Mucosa of descending colon (tissue), 3 donors: Measurements from ENCODE around the gene PAK4. TPM values are rescaled to one million over a fixed set of nuclear protein-coding genes. Genes with fewer than 3 reads are reported as not detected.
A peak's percentile ranks its signal among the peaks of the same experiment; 100 is the strongest.

Experiments
- ATAC-seq: fragments of 200-7000 bp; cut with Tn5 transposase; one replicate; pipeline ENCODE4 v1.9.1; 2020; ENCODE audit warnings: mild to moderate bottlenecking, moderate library complexity
- DNase-seq, 3 donors: peaks; one replicate each; pipeline ENCODE4 v3.0.0-alpha.2; 2020
- H3K36me3 ChIP-seq: fragments of 200-600 bp; one replicate; pipeline ENCODE4 v1.8.0; 2021; ENCODE audit warnings: low read depth, mild to moderate bottlenecking
- H3K4me1 ChIP-seq: fragments of 200-600 bp; one replicate; pipeline ENCODE4 v1.8.0; 2021; ENCODE audit warnings: low read depth, mild to moderate bottlenecking
- H3K4me3 ChIP-seq: fragments of 200-600 bp; one replicate; pipeline ENCODE4 v1.8.0; 2021; ENCODE audit warnings: mild to moderate bottlenecking
- H3K9me3 ChIP-seq: fragments of 200-600 bp; one replicate; pipeline ENCODE4 v1.8.0; 2021; ENCODE audit warnings: mild to moderate bottlenecking
- intact Hi-C, 2 donors: fragments of 100-400 bp; cut with DNase I in 1 of 2; cut with micrococcal nuclease in 1 of 2; formaldehyde crosslinking; loops; one replicate each; pipeline versions ENCODE4 v1.11.0 to v1.11.1; 2022; cut with DNase I, micrococcal nuclease
- total RNA-seq, 3 donors: library from RNA; stranded (reverse); fragmentation: NEBNext Ultra II Directional in 2 of 3; extraction: Animal tissue kit (Norgen Biotek cat#: 25700) in 2 of 3; gene quantifications; one replicate each; pipeline versions ENCODE4 v1.2.1 to v1.2.4, GENCODE V29; 2021 to 2023
- TF ChIP-seq, protein P1 (sequence below): fragments of 200-600 bp; IDR thresholded peaks from one replicate; pipeline ENCODE4 v1.8.0; 2022; ENCODE audit warnings: antibody characterized with exemption, mild to moderate bottlenecking
- donor health status: DM: no; HTN: no; CAD: no; lungs with moderate emphysema.
- donor health status: DM: no; HTN: no; CAD: no.
- donor health status: DM: no; HTN: yes; CAD: no.

Gene PAK4
- total RNA-seq, 3 donors from 2014 or later: 54.4 to 116 (median 76.5) TPM

DNA sequence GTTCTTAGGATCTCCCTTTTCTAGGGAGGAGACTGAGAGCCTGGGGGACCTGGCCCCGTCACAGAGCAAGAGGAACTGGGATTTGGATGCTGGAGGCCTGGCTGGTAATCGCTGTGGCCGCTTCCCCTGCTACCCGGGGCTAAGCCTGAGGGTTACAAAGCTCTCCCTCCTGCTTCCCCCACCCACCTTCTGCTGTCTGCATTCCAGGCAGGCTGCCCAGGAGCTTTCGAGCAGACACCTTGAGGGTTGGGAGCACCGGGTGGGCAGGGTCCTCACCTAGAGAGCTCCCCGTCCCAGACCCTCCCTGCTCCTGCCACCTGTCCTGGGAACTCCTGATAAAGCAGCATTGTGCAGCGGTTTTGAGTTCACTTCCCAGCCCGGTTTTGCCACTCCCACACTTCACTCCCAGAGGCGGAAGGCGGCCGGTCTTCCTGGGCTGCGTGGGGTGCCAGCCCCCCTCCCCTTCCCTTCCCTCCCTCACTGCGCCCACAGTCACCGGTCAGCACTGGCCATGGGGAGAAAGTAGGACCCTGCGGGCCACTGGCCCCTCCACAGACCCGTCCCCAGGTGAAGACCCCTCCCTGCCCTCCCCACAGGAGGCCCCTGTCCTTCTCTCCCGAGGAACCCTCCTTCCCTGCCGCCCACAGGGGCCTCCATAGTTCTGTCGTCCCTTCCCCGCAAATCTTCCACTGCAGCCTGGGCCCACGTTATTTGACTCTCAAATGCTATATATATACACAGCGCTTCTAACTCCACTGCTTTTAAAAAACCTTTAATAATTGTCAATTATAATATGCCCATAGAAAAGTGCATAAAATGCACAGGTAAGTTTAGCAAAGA lies 8.1 kb downstream of the PAK4 start:
- Histone ChIP-seq H3K9me3 (no peaks in the 10 kb centered on the region), H3K4me1 (peaks cover 47% of the 10 kb centered on the region), H3K36me3 (no peaks in the 10 kb centered on the region), H3K4me3 (no peak overlapping the region)
- TF ChIP-seq, protein P1, sequence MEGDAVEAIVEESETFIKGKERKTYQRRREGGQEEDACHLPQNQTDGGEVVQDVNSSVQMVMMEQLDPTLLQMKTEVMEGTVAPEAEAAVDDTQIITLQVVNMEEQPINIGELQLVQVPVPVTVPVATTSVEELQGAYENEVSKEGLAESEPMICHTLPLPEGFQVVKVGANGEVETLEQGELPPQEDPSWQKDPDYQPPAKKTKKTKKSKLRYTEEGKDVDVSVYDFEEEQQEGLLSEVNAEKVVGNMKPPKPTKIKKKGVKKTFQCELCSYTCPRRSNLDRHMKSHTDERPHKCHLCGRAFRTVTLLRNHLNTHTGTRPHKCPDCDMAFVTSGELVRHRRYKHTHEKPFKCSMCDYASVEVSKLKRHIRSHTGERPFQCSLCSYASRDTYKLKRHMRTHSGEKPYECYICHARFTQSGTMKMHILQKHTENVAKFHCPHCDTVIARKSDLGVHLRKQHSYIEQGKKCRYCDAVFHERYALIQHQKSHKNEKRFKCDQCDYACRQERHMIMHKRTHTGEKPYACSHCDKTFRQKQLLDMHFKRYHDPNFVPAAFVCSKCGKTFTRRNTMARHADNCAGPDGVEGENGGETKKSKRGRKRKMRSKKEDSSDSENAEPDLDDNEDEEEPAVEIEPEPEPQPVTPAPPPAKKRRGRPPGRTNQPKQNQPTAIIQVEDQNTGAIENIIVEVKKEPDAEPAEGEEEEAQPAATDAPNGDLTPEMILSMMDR: no peak
- ATAC-seq (peak; percentile 65), DNase-seq (peak in 1 of 3 donors; percentile 61)
- intact Hi-C loops: no loop called here

DNA sequence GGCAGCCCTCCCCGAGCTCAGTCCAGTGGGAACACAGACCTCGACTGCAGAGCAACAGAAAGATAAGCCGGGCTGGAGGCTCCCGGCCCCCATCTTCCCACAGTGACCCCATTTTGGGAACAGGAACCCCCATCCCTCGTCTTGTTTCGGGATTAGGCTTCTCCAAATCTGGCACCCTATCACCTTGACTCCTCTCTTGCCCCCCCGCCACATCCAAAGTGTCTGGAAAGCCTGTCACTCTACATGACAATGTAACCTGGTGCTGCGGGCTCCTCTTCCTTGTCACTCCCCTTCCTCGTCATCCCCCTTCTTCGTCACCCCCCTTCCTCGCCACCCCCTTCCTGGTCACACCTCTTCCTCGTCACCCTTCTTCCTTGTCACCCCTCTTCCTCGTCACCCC lies 10.1 kb downstream of the PAK4 start:
- intact Hi-C loops: no loop called here
- Histone ChIP-seq H3K4me1 (peaks cover 44% of the 10 kb centered on the region), H3K9me3 (no peaks in the 10 kb centered on the region), H3K36me3 (no peaks in the 10 kb centered on the region), H3K4me3 (no peak overlapping the region)
- DNase-seq: no peak
- TF ChIP-seq, protein P1: no peak
- ATAC-seq: no peak

DNA sequence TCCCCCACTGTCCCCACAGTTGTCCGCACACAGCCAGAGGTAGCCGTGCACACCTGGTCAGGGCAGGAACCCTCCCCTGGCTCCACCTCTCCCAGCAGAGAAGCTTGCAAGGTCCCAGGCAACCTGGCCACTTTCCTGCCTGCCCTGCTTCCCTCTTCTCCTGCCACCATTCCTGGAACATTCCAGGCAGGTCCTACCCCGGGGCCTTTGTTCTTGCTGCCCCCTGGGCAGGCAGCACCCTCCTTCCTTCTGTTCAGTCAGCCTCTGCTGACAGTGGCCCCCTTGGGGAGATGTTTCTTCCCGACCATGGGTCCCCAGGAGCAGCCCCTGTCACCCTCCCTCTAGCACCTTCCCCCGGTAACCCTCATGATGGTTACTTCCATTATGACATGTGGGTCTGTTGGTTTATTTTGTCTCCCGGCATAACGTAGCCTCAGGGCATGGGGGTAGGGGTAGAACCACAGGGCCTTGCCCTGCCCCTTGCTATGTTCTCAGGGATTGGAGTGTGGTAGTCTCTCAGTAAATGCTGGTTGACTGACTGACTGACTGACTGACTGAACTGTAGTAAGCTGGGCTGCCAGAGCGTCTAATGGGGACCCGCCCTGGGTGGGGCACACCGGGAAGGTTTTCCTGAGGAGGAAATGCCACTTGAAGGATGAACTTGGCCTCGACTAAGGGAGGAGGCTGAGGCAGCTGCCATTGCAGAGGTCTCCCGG lies 10.8 kb downstream of the PAK4 start:
- Histone ChIP-seq H3K9me3 (no peaks in the 10 kb centered on the region), H3K4me3 (no peak overlapping the region), H3K36me3 (no peaks in the 10 kb centered on the region), H3K4me1 (peaks cover 38% of the 10 kb centered on the region)
- ATAC-seq (peak; percentile 90), DNase-seq (peak; percentile 87 to 95 (median 89))
- intact Hi-C loops: no loop called here
- TF ChIP-seq, protein P1: no peak

DNA sequence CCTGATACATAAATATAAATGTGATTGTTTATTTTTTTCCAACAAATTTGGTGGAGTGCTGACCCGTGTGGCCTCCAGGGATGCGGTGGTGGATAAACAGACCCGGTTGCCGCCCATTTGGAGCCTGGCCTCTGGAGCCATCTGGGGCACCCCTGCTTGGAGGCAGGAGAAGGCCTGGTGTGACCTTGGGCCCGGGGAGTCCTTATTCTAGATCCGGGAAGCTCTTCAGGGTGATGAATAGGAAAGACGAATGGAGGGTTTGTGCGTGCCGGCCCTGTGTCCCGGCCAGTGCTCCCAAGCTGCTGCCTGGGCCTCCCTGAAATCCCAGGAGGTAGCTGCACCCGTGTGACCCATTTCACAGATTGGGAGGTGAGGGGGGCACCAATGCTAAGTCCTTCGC lies 11.5 kb downstream of the PAK4 start:
- intact Hi-C loops: no loop called here
- no peaks in the 10 kb centered on the region for H3K36me3 ChIP-seq
- H3K9me3 ChIP-seq: no peaks in the 10 kb centered on the region
- H3K4me3 ChIP-seq: no peak overlapping the region
- H3K4me1 ChIP-seq: peaks cover 31% of the 10 kb centered on the region
- TF ChIP-seq, protein P1: no peak
- no peak for ATAC-seq
- DNase-seq: no peak

DNA sequence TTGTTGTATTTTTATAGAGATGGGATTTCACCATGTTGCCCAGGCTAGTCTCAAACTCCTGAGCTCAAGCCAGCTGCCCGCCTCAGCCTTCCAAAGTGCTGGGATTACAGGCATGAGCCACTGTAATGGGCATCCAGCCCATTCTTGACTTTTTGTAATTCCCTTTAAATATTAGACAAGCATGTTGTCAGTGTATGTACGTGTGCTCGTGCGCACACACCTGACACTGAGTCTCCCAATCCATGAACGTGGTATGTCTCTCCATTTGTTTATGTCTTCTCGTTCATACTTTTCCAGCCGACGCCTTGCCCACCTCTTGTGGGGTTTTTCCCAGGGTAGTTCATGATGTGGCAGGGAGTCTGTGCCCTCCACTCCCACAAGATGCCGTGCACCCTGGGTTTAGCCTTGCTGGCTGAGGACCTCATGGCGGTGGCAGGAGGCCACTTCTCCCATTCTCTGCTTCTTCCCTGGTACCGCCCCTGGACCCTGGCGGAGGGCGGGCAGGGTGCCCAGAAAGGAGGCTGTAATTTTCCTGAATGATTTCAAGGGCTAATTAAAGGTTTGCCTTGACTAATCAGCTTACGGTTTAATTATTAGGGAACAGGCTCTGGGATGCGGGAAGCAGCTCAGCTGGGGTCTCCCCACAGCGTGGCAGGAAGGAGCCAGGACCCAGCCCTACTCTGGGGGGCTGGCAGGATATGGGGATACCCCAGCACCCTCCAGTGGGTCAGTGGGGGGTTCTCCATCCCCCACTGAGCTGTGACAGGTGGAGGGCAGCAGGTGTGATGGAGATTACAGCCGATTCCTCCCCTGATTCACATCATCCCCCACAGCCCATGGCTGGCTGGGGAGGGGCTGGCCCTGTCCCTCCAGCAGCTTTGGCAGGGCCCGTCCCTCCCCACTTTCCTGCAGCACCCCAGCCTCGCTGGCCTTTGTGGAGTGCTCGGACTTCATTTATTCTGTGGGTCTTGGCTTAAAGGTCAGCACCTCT lies 12.9 kb downstream of the PAK4 start:
- peaks cover 24% of the 10 kb centered on the region for H3K4me1 ChIP-seq
- TF ChIP-seq, protein P1: no peak
- H3K9me3 ChIP-seq: no peaks in the 10 kb centered on the region
- no peak for ATAC-seq
- no peaks in the 10 kb centered on the region for H3K36me3 ChIP-seq
- DNase-seq: no peak
- intact Hi-C loops: no loop called here
- no peak overlapping the region for H3K4me3 ChIP-seq
